PFSK-1 (cell line): ENCODE data around the gene NT5C3B.

Experiments used
- POLR2AphosphoS5 ChIP-seq: IDR thresholded peaks from 2 replicates; pipeline ENCODE4 v1.6.1; 2012; ENCODE audit warnings: low read depth, mild to moderate bottlenecking, control low read depth, low read length, moderate library complexity
- TF ChIP-seq, protein P1 (sequence below), 2 experiments: IDR thresholded peaks; 2 replicates each; pipeline versions ENCODE4 v1.6.1 to v1.8.0; 2011 to 2012; ENCODE audit warnings: low read depth in 2 of 2, low read length in 2 of 2, control low read depth in 1 of 2, inconsistent platforms in 1 of 2, mild to moderate bottlenecking in 1 of 2, moderate library complexity in 1 of 2; ENCODE audit not compliant: insufficient read depth in 1 of 2

DNA sequence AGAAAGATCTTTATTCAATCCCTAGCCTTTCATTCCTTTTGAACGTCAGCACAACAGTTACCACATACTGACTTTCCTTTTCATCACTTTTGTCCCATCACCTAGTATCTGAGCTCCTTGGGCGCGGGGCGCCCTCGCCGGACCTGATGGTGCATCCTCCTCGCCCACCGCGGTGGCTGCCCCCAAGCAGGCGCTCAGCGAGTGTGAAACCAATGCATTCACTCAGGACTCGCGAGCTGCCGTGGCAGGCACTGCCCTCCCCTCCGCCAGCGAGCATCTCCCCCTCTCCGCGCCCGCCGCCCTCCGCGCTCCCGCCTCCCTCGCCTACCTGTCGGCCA lies 28.4 kb upstream of the NT5C3B start:
- TF ChIP-seq, protein P1, sequence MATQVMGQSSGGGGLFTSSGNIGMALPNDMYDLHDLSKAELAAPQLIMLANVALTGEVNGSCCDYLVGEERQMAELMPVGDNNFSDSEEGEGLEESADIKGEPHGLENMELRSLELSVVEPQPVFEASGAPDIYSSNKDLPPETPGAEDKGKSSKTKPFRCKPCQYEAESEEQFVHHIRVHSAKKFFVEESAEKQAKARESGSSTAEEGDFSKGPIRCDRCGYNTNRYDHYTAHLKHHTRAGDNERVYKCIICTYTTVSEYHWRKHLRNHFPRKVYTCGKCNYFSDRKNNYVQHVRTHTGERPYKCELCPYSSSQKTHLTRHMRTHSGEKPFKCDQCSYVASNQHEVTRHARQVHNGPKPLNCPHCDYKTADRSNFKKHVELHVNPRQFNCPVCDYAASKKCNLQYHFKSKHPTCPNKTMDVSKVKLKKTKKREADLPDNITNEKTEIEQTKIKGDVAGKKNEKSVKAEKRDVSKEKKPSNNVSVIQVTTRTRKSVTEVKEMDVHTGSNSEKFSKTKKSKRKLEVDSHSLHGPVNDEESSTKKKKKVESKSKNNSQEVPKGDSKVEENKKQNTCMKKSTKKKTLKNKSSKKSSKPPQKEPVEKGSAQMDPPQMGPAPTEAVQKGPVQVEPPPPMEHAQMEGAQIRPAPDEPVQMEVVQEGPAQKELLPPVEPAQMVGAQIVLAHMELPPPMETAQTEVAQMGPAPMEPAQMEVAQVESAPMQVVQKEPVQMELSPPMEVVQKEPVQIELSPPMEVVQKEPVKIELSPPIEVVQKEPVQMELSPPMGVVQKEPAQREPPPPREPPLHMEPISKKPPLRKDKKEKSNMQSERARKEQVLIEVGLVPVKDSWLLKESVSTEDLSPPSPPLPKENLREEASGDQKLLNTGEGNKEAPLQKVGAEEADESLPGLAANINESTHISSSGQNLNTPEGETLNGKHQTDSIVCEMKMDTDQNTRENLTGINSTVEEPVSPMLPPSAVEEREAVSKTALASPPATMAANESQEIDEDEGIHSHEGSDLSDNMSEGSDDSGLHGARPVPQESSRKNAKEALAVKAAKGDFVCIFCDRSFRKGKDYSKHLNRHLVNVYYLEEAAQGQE (IDR thresholded peaks at IDR 0.05; ENCODE audit: insufficient read depth in 1 of 2, low read depth in 2 of 2, low read length in 2 of 2), result no peak
- TF ChIP-seq POLR2AphosphoS5, result no peak
